ENCODE results near the gene HRH3.

Gene HRH3

DNA sequence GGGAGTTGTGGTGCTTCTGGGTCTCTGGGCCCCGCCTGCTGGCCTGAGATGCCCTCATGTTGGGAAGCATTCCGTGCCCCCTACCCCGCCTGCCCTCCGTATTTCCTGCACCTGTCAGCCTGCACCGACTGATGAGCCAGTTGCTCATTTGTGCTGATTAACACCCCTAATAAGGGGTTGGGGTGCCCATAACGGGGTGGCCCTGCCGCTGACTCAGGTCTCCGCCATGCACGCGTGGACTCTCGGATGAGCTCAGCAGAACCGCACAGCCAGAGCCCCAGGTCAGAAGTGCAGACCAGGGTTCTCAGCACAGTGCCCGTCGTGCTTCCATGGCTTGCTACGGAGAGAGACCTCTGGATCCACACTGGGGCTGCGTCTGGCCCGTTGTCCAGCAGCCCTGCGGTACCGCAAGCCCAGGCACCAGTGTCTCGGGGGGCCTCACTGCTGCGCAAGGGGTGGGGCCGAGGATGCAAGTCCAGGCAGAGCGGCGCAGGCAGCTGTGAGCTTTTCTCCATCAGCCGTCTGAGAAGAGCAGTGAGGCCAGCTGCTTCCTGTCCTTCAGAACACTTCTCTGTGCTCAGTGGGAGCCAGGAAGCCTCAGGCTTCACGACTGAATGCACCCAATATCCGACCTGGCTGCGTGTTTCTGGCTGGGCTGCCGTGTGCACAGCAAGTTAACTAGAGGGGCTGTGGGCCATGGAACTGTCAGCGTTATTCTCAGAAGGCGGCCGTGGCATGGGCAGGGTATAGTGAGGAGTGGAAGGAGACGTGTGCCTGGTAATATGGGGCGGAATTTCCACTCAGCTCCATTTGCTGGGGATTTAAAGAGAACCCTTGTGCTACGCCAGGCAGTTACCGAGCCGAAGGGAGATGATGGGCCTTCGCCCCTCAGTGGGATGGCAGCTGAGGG lies 18.6 kb downstream of the HRH3 start:
- DNase-seq (ENCODE audit: extremely low read depth, low read depth): no peak
- no peak overlapping the region for H3K4me3 ChIP-seq (replicated peaks; ENCODE audit: low read depth, low read length)
- TF ChIP-seq, protein P1, sequence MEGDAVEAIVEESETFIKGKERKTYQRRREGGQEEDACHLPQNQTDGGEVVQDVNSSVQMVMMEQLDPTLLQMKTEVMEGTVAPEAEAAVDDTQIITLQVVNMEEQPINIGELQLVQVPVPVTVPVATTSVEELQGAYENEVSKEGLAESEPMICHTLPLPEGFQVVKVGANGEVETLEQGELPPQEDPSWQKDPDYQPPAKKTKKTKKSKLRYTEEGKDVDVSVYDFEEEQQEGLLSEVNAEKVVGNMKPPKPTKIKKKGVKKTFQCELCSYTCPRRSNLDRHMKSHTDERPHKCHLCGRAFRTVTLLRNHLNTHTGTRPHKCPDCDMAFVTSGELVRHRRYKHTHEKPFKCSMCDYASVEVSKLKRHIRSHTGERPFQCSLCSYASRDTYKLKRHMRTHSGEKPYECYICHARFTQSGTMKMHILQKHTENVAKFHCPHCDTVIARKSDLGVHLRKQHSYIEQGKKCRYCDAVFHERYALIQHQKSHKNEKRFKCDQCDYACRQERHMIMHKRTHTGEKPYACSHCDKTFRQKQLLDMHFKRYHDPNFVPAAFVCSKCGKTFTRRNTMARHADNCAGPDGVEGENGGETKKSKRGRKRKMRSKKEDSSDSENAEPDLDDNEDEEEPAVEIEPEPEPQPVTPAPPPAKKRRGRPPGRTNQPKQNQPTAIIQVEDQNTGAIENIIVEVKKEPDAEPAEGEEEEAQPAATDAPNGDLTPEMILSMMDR (IDR thresholded peaks at IDR 0.05; ENCODE audit: low read depth, low read length, missing control alignments): no peak

DNA sequence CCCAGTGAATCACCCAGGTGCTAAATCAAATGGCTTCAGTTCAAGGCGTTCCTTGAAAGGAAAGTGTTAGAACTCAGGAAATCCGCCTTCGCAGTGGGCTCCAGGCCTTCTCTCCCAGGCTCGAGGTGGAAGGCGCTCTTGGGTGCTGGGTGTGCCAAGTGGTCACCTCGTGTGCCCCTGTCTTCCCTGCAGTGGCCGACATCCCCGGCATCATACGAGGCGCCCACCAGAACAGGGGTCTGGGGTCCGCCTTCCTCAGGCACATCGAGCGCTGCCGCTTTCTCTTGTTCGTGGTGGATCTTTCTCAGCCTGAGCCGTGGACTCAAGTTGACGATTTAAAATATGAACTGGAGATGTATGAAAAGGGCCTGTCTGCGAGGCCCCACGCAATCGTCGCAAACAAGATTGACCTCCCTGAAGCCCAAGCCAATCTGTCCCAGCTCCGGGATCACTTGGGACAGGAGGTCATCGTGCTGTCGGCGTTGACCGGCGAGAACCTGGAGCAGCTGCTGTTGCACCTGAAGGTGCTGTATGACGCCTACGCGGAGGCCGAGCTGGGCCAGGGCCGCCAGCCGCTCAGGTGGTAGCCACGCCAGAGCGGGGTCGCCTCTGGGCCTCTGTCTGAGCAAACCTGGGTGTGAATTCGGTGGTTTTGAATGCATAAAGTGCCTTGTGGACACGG lies 19.4 kb downstream of the HRH3 start:
- TF ChIP-seq, protein P1 (IDR thresholded peaks at IDR 0.05; ENCODE audit: low read depth, low read length, missing control alignments): no peak
- no peak for DNase-seq (ENCODE audit: extremely low read depth, low read depth)
- no peak overlapping the region for H3K4me3 ChIP-seq (replicated peaks; ENCODE audit: low read depth, low read length)

- DNase-seq (ENCODE audit: extremely low read depth, low read depth): no peak
- H3K4me3 ChIP-seq (replicated peaks; ENCODE audit: low read depth, low read length): no peak overlapping the region
- TF ChIP-seq, protein P1 (IDR thresholded peaks at IDR 0.05; ENCODE audit: low read depth, low read length, missing control alignments): no peak
Measured at GRCh38 chr20:62198931-62199330, 21.1 kb downstream of the HRH3 start.

DNA sequence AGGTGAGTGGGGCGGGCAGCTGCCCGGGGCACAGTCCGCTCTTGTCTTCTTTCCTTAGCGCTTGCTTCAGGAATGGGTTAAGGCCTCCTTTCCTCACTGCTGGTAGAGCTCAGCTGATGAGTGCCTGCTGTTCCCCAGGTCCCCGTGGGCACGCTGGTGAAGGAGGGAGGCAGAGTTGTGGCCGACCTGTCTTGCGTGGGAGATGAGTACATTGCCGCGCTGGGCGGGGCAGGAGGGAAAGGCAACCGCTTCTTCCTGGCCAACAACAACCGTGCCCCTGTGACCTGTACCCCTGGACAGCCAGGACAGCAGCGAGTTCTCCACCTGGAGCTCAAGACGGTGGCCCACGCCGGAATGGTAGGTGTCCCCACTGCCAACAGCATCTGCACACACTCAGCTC lies 21.6 kb downstream of the HRH3 start:
- no peak overlapping the region for H3K4me3 ChIP-seq (replicated peaks; ENCODE audit: low read depth, low read length)
- DNase-seq (ENCODE audit: extremely low read depth, low read depth): no peak
- TF ChIP-seq, protein P1 (IDR thresholded peaks at IDR 0.05; ENCODE audit: low read depth, low read length, missing control alignments): no peak

- H3K4me3 ChIP-seq (replicated peaks; ENCODE audit: low read depth, low read length): no peak overlapping the region
- TF ChIP-seq, protein P1 (IDR thresholded peaks at IDR 0.05; ENCODE audit: low read depth, low read length, missing control alignments): no peak
- no peak for DNase-seq (ENCODE audit: extremely low read depth, low read depth)
Measured at GRCh38 chr20:62197801-62198200, 22.3 kb downstream of the HRH3 start.

DNA sequence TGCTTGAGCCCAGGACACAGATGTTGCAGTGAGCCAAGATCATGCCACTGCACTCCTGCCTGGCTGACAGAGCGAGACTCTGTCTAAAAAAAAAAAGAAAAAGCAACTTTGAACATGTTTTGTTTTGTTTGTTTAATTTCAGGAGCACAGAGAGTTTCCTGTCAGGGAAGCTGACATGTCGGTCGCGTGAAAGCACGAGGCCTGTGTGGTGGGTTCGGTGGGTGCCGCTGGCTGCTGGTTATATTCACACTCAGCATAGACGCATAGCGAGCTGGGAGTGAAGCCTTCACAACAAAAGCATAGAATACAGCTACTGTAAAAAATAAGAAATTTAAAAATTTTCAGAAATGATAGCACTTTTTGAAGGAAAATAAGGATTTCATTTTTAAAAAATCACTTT lies 22.8 kb downstream of the HRH3 start:
- DNase-seq (ENCODE audit: extremely low read depth, low read depth): no peak
- TF ChIP-seq, protein P1 (IDR thresholded peaks at IDR 0.05; ENCODE audit: low read depth, low read length, missing control alignments): no peak

More for the DNA sequence above, 22.8 kb downstream of the HRH3 start:
- no peak overlapping the region for H3K4me3 ChIP-seq (replicated peaks; ENCODE audit: low read depth, low read length)

Data from HFF-Myc (cell line).